Measurements from ENCODE around the gene USP33.
"Not testable (repeated sequence)": the region's sequence is repeated elsewhere in the genome, so short reads cannot be mapped to it uniquely, and the experiment has no call there.

Gene USP33

DNA sequence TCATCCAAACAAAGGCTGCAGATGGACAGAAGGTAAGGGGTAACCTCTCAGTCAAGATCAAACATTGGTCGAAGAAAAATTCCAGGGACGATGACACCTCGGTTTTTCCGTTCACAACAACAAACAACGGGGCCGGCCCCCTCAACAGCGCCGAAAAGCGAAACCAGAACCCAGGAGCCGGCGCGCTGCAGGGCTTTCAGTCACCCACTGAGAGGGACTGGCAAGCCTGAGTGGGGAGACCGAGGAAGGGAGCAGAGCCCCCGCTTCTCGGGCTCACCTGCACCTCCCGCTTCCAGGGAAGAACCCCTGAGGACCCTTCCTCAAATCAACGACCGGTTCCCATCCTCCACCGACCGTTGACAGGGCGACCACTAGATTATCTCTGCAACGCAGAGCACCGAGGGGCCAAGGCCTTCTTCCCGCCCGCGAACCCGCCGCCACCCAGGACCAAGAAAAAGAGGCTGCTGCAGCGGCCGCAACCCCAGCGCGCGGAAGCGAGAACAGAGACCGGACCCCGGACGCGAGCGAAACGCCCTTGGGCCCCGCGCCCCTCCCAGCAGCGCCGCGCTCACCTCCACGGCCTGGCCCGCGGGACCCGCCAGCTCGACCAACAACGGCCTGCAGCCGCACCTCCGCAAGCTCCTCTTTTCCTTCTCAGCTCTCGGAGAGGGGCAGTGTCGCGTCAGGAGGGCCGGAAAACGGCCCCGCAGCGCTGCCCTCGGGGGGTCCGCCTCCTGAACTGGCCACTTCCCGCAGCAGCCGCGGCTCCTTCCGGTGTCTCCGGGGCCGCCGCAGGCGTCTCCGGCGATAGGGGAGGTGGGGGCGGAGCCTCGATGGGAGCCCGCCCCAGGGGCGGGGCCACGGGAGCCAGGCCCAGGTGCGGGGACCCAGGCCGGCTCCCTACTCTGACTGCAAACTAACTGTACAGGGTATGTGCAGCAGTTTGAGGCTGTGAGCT is at the start of gene USP33:
TSS of gene USP33 (minus strand) at position 782 of the 958 bp plus-strand sequence. CDS start 18,155 bp downstream, outside the sequence.
- peak; percentile 83 for DNase-seq

DNA sequence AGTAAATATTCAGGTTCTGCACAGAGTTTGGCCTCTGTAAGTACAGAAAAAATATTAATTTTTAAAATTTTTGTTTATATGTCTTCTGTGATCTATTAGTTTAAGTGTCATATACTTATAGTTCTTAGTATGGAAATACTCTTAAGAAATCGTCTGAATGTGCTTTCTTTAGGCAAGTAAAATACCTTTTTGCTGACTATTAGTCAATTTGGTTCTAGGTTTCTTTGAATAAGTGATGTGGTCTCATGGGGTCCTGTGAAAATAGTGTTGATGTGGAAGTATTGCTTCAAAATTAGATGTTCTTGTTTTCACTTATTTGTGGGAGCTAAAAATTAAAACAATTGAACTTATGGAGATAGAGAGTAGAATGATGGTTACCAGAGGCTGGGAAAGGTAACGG is 43.7 kb upstream of the USP33 start:
- no peak for DNase-seq

DNA sequence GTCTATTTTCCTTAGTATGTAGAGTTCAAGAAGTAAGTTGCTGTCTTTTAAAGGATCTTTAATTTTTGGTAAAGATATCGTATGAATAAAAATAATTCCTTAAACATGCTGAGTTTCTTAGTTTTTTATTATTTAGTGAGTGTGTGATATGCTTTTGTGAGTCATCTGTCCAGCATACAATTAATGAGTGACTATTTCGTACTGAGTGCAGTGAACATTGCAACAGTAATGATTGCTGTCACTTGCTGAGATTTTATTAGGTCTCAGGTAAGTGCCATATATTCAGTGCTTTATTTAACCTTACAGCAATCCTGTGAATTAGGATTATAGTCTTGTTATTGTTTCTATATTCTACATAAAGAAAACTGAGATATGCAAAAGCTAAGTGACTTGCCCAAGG is 42.4 kb upstream of the USP33 start:
- DNase-seq = no peak

DNA sequence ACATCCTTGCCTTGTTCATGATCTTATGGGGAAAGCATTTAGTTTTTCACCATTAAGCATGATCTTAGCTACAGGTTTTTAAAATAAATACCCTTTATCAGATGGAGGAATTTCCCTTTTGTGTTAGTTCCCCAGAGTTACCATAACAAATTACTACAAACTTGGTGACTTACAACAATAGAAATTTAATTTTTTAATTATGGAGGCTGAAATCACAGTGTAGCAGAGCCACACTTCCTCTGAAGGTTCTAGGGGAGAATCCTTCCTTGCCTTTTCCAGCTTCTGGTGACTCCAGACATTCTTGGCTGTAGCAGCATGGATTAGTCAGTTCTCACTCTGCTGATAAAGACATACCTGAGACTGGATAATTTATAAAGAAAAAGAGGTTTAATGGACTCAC is 38.3 kb upstream of the USP33 start:
- peak; percentile 3 for DNase-seq

DNA sequence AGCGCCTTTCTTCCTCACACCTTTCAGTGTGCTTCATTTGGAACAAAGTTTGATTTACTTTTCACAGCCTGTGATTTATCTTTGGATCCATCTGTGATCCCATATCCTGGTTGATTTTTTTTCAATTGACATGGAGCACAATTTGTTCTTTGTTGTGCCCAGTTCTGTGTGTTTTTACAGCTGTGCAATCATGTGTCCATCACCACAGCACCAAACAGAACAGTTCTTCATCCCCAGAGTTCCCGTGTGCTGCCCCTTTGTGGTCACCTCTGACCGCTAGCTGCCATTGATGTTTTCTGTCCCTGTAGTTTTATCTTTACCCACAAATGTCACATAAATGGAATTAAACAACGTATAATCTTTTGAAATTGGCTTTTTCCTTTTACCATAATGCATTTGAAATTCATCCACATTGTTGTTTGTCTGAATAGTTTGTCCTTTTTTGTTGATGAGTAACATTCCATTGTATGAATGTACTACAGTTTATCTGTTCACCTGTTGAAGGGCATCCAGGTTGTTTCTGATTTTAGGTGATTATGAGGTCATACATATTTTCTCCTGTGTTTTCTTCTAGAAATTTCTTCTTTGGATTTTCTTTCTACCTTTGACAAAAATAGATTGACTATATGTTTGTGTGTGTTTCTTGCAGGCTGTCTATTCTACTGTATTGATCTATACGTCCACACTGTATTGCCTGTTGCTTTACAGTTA is 37.2 kb upstream of the USP33 start:
- no peak for DNase-seq

DNA sequence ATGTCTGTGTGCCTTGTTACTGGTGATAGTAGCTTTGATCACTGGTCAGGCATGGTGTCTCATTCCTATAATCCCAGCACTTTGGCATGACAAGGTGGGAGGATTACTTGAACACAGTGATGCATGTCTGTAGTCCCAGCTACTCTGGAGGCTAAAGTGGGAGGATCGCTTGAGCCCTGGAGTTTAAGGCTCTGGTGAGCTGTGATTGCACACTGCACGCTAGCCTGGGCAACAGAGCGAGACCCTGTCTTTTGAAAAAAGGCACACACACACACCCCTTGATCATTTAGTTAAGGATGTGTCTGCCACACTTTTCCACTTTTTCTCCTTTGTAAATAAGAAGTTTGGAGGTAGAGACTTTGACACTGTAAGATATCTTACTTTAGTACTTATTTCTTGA is 34.9 kb upstream of the USP33 start:
- DNase-seq = no peak

DNA sequence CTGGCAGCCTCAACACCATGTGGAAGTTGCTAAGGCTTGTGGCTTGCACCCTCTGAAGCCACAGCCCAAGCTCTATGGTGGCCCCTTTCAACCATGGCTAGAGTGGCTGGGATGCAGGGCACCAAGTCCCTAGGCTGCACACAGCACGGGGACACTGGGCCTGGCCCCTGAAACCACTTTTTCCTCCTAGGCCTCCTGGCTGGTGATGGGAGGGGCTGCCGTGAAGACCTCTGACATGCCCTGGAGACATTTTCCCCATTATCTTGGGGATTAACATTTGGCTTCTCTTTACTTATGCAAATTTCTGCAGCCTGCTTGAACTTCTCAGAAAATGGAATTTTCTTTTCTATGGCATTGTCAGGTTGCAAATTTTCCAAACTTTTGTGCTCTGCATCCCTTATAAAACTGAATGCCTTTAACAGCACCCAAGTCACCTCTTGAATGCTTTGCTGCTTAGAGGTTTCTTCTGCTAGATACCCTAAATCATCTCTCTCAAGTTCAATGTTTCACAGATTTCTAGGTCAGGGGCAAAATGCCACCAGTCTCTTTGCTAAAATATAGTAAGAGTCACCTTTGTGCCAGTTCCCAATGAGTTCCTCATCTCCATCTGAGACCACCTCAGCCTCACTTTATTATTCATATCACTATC is 26.6 kb upstream of the USP33 start:
- not testable (repeated sequence) for DNase-seq

DNA sequence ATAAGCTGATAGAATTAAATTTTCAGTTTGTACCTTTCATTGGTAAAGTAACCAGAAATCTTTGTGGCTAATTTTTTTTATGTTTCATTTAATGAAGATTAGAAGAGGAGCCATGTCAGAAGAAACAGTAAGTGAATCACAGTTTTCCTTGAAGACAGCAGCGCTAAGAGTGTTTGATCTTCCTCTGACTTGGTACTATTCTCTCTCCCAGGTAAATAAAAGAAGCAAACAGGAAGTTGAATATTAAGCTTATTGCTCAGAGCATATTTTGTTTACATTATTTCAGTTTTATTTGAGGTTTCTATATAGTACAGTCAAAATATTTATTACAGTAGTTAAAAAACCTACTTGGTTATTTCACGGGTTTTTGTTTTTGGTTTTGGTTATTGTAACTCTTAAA is 23.5 kb upstream of the USP33 start:
- DNase-seq = no peak

DNA sequence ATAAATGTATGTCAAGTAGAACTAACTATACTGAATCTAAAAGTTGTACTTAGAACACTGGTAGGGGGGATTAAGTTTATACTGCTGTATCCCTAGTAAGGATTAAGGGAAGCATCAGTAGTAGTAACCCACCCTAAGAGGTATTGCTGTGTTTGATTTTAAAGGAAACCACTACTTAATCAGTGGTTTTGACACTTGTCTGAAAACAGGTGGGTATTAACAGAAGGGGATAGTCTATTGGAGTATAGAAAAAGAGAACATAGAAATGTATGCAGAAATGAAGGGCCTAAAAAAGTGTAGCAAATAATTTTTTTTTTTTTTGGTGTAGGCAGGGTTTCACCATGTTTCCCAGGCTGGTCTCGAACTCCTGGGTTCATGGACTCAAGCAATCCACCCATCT is 22.0 kb upstream of the USP33 start:
- DNase-seq = no peak

DNA sequence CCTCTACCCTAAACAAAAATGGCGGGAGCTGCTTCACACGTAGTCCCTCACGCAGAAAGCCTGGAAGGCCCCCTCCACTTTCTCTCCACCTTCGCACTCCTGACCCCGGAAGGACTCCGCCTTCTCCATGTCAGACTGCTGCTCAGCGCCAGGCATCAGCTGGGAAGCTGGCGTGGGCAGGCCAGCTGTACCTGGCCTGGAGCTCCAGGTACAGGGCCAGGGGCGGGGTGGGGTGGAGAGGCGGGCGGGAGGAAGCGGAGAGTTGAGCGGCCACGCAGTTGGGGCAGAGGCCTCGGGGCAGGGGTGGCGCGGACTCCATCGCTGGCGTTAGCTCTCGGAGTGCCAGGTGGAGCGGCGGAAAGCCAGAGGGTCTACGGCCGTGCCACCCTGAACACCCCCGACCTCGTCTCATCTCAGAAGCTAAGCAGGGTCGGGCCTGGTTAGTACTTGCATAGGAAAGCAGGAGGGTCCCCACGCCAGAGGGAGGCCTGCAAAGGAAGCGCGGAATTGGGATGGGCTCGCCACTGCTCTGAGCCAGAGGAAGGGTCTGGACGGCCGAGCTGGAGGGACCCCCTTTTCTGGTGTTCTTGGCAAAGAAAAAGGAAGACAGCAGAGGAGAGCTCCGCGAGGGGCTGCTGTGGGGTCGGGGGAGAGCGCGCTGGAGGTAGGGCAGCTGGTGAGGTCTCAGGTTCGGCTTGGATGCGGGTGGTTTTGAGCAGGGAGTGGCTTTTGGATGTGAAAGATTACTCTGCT is 20.1 kb upstream of the USP33 start, which contains the start of gene MIGA1:
TSS of gene MIGA1 (plus strand) at position 121 of the 753 bp plus-strand sequence. CDS start 3,604 bp downstream, outside the sequence.
- peak; percentile 89 for DNase-seq

DNA sequence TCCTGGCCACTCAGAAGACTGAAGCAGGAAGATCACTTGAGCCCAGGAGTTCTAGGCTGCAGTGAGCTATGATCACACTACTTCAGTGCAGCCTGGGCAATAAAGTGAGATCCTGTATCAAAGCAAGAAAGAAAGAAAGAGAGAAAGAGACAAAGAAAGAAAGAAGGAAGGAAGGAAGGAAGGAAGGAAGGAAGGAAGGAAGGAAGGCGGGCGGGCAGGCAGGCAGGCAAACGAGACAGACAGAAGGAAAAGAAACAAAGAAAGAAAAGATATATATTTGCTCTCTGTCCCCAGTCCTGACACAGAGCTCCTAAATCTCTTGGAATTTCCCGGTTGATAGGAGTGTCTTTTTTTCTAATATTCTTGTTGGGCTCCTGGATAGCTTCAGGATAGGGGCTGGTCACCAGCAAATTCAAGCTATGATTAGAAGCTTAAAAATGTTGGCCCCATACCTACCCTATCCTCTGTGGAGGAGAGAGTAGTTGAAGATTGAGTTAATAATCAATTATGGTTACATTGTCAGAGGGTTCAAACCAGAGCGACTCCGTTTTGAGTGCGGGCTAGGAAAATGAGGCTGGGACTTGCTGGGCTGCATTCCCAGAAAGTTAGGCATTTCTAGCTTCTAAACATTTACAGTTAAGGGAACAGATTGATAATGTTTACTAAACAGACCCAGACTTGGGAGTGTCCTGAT is 16.5 kb upstream of the USP33 start:
- DNase-seq = no peak

DNA sequence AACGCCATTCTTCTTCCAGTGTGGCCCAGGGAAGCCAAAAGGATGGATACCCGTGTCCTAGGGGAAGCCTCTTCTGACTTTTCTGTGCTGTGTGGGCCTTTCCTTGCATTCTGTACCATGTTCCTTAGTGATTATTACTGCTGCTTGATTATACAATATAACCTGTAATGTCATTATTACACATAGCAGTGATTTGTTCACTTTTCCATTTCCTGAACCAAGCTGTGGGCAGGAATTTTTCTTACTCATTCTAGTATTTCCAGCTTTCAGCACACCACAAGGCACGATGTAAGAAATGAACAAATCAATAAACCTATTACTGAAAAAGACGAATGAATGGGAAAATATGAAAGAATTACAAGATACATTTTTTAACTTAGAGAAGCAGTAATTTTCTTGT is 8.4 kb upstream of the USP33 start:
- no peak for DNase-seq

DNA sequence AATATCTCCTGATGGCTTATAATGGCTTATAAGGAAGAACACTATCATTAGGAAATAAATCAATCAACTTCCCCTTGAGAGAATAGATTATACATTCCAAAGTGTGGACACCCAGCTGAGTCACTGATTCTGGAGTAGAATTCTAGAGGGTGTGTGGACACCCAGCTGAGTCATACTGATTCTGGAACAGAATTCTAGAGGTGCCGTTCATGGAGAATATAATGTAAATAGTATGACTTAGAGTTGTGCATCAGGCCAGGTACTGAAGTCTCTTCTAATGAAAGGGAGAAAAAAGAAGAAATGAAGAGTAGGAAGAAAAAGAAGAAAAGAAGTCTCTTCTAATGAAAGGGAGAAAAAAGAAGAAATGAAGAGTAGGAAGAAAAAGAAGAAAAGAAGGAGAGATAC is 2.4 kb upstream of the USP33 start:
- peak; percentile 84 for DNase-seq

DNA sequence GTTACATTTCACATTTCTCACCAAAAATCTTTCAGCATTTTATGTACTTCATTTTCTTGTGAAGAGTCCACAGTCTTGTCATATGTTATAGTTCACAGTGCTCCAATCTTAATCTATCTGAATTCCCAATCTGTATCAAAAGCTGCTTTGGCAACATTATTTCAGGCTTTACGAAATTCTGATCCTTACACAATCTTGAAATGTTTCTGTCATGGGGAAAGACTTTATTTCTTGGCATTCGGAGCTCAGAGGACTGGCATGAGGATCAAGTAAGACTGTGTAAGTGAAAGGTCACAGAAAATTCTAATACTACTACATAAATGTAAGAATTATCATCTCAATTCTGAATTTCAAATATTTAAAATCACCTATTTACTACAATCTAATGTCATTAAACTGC is 2.0 kb downstream of the USP33 start:
- DNase-seq = peak; percentile 19

DNA sequence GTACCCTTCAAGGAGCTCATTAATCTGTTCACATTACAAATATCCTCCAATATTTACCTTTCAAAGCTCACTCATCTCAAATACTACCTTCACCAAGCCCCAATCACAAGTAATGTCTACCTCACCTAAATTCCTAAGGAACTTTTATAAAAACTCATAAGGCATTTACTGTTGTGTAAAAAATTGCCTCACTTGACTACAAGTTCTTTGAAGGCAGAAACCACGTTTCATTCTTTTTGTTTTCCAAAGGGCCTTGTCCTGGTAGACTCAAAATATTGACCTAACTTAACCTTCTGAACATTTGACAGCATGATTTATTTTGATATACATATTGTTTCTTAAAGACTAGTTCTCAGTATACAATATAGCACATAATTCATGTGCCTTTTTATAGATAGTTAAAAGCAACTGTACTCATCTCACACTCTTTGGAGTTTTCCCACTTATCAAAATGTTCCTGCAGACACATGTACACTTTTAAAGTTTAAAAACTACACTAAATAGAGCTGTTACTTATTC is 2.5 kb downstream of the USP33 start:
- no peak for DNase-seq

DNA sequence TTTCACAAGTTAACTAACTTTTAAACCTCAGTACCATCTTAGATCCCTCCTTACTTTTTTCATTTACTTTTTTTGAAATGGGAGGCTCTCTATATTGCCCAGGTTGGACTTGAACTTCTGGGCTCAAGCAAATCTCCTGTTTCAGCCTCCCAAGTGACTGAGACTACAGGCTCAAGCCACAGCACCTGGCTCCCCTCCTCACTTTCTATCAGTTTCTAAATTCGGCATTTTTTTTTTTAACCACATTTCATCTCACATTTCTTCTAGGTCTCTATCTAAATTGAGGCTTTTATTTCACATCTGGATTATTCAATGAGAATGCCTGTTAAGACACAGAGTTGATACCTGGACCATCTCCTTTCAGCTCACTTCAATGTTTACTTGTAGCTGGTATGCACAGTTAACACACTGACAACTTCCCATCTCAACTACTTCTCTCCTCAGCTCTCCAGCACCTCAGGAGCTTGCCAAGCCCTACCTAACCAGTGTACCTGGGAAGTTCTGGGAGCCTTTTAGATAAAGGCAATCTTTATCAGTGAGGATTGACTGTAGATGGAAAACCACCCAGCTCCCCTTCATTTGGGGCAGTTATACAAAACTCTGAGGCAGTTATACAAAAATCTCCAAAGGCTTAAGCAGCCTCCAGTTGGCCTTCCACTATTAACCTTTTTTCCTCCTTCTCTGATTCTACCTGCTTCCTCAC is 3.4 kb downstream of the USP33 start:
- no peak for DNase-seq

DNA sequence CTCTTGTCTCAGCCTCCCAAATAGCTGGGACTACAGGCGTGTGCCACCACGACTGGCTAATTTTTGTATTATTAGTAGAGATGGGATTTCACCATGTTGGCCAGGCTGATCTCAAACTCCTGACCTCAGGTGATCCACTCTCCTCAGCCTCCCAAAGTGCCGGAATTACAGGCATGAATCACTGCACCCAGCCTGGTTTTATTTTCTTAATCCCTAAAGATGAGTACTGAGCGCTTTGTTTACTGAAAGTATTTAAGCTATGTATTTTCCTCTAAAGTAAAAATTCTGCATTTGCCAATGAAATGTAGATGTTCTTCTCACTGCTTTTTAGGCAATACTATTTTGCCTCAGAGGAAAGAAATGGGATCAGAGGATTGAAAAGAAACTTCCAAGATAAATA is 10.2 kb downstream of the USP33 start:
- DNase-seq = peak; percentile 16

DNA sequence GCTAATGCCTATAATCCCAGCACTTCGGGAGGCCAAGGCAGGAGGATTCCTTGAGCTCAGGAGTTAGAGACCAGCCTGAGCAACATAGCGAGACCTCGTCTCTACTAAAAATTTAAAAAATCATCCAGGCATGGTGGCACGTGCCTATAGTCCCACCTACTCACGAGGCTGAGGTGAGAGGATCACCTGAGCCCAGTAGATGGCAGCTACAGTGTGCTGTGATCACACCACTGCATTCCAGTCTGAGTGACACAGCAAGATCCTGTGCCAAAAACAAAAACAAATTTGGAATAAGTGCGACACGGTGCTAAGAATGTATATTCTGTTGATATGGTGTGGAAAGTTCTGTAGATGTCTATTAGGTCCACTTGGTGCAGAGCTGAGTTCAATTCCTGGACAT is 15.1 kb downstream of the USP33 start:
- no peak for DNase-seq

DNA sequence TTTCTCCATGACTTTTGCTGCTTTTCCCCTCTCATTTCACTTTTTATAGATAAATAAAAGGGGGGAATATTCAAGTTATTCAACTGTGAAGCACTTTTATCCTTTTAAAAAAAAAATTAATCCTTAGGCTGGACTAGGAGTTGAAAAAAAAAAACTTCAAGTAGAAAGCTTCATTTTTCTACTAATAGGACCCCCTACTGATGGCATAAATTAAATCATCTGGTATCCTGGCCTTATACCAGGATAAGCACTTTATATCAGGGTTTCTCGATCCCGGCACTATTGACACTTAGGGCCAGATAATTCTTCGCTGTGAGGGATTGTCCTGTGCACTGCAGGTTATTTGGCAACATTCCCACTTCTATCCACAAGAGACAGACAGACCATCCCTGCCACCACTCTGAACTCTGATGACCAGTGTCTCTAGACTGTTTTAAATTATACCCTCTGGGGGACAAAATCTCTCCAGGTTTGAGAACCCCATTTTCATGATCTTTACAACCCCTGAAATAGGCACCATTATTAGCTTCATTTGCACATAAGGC is 17.6 kb downstream of the USP33 start:
- DNase-seq = no peak

DNA sequence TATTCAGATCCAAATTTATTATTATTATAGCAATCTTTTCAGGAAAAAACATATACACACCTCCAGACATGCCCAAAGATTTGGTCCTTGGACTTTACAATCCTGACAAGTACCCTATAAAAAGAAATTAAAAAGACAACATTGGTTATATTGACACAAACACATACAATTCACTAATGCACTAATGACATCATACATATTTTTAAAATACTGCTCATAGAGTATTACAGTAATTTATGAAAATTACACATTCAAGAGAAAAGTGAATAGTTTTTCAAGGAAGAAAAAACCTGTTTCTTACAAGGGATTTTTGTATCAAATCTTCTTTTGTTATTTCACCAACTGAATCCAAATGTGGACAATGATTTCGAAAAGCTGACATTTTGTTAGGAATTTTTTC is 18.3 kb downstream of the USP33 start:
- no peak for DNase-seq

DNA sequence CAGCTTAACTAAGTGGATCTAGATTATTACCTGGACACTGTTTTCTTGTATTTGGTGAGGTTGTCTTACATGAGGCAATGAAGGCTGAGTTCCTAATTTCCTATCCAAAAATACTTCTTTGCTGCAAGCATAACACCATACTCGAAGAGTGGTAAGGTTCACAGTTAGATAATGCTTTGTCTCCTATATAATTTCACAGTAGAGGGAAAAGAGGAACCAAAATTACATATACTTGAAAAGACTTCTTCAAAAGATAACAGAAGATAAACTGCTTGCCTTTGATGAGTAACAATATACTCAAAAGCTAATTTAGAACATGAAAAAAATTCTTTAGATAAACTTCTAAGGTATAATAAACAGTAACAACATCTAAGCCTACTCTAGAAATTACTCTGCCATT is 20.4 kb downstream of the USP33 start:
- no peak for DNase-seq
